GM12878 (cell line): ENCODE results near the gene ERC2.

ENCODE experiments used
- CTCF ChIP-seq, 3 experiments: IDR thresholded peaks in 2 of 3; conservative IDR thresholded peaks in 1 of 3; 2 replicates each; pipeline ENCODE4 v1.5.1; 2011; ENCODE audit warnings: low read depth in 3 of 3, low read length in 3 of 3, mild to moderate bottlenecking in 3 of 3, control low read depth in 2 of 3, moderate library complexity in 2 of 3, inconsistent platforms in 1 of 3, mixed read lengths in 1 of 3; ENCODE audit not compliant: control insufficient read depth in 2 of 3, insufficient read depth in 1 of 3; ENCODE audit errors: extremely low read depth in 1 of 3
- FOXM1 ChIP-seq: IDR thresholded peaks from 2 replicates; pipeline ENCODE4 v1.6.1; 2012; ENCODE audit warnings: low read depth, mild to moderate bottlenecking, inconsistent platforms, low read length, moderate library complexity
- YY1 ChIP-seq: IDR thresholded peaks from 2 replicates; pipeline ENCODE4 v1.6.1; 2011; ENCODE audit warnings: low read depth, mild to moderate bottlenecking, low read length

DNA sequence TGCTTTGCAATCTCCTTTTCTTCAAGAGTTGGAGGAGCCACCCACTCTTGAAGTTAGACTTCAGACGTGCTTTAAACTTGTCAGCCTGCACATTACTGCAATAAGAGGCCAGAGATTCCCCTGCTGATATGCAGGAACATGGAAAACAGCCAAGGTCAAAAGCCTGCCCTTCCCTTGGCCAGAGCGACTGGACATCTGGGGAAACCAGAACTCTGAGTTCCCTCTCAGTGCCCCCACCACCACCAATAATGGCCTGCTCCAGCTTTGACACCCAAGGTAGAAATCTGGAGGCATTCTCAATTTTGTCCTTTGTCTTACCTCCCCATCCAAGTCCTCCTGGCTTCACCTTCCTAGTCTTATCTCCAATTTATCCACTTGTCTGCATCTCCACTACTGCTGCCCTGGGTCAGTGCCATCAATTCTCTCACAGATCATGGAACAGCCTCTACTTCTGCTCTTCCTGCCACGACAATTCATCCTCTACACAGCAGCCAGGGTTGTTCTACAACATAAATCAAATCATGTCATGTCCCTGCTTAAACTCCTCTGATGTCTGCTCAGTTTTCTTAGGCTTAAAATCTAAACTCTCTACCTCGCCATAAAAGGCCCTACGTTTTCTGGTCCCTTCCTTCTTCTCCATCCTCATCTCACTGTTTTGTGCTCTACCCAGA lies 789.6 kb downstream of the ERC2 start:
- TF ChIP-seq CTCF (IDR thresholded peaks at IDR 0.05 in 2 of 3, conservative IDR thresholded peaks at IDR 0.05 in 1 of 3; ENCODE audit: control insufficient read depth in 2 of 3, extremely low read depth in 1 of 3, insufficient read depth in 1 of 3, low read depth in 3 of 3, low read length in 3 of 3) (no peak), YY1 (no peak), FOXM1 (no peak)
